ENCODE data around the gene LARGE2.

- TF ChIP-seq CTCF (IDR thresholded peaks at IDR 0.05; ENCODE audit: borderline replicate concordance, extremely low read depth, low read length, poor library complexity, severe bottlenecking) (no peak), EZH2 (IDR thresholded peaks at IDR 0.05; ENCODE audit: borderline replicate concordance, low read depth, low read length, severe bottlenecking) (no peak)
These were observed 36.3 kb upstream of the LARGE2 start for GRCh38 chr11:45885921-45886721.

All from DND-41 (cell line).